MM.1S (cell line): ENCODE measurements around the gene ACO2.

Source experiments
- DNase-seq: peaks from one replicate; pipeline ENCODE4 v3.0.0-alpha.2; 2015
- H2AFZ ChIP-seq: fragments of 300-600 bp; sonication (generic); 2 replicates; pipeline ENCODE4 v1.6.0; 2016; ENCODE audit warnings: antibody characterized with exemption, low read length
- H3F3A ChIP-seq: fragments of 300-600 bp; sonication (generic); 2 replicates; pipeline ENCODE4 v1.6.1; 2016; ENCODE audit warnings: mild to moderate bottlenecking, antibody characterized with exemption, low read length, moderate library complexity, mixed read lengths; ENCODE audit not compliant: insufficient read depth
- H3K27ac ChIP-seq: fragments of 300-600 bp; sonication (generic); 2 replicates; pipeline ENCODE4 v1.5.1; 2016; ENCODE audit warnings: mild to moderate bottlenecking, low read length
- H3K27me3 ChIP-seq: fragments of 300-600 bp; sonication (generic); replicated peaks from 2 replicates; pipeline ENCODE4 v1.6.0; 2016; ENCODE audit warnings: low read length; ENCODE audit not compliant: insufficient read depth
- H3K36me3 ChIP-seq: fragments of 300-600 bp; sonication (generic); replicated peaks from 2 replicates; pipeline ENCODE4 v1.6.1; 2016; ENCODE audit warnings: mild to moderate bottlenecking, low read length, mixed read lengths; ENCODE audit not compliant: insufficient read depth
- H3K4me1 ChIP-seq: fragments of 300-600 bp; sonication (generic); 2 replicates; pipeline ENCODE4 v1.6.1; 2016; ENCODE audit warnings: low read length, mixed read lengths
- H3K4me2 ChIP-seq: fragments of 300-600 bp; sonication (generic); 2 replicates; pipeline ENCODE4 v1.6.0; 2016; ENCODE audit warnings: low read depth, low read length
- H3K4me3 ChIP-seq: fragments of 300-600 bp; sonication (generic); 2 replicates; pipeline ENCODE4 v1.5.1; 2016; ENCODE audit warnings: low read length, mixed read lengths
- H3K79me2 ChIP-seq: fragments of 300-600 bp; sonication (generic); 2 replicates; pipeline ENCODE4 v1.6.1; 2016; ENCODE audit warnings: mixed run types, low read length, mixed read lengths
- H3K9ac ChIP-seq: fragments of 300-600 bp; sonication (generic); 2 replicates; pipeline ENCODE4 v1.6.1; 2016; ENCODE audit warnings: low read length, mixed read lengths
- H3K9me2 ChIP-seq: fragments of 300-600 bp; sonication (generic); replicated peaks from 2 replicates; pipeline ENCODE4 v1.6.1; 2016; ENCODE audit warnings: mild to moderate bottlenecking, low read length, mixed read lengths; ENCODE audit not compliant: insufficient read depth
- H3K9me3 ChIP-seq: fragments of 300-600 bp; sonication (generic); replicated peaks from 2 replicates; pipeline ENCODE4 v1.6.1; 2016; ENCODE audit warnings: mild to moderate bottlenecking, low read length, mixed read lengths; ENCODE audit not compliant: insufficient read depth
- H4K20me1 ChIP-seq: fragments of 300-600 bp; sonication (generic); 2 replicates; pipeline ENCODE4 v1.6.1; 2016; ENCODE audit warnings: mild to moderate bottlenecking, low read length, moderate library complexity, mixed read lengths; ENCODE audit not compliant: insufficient read depth
- CTCF ChIP-seq: fragments of 300-600 bp; sonication (generic); IDR thresholded peaks from 2 replicates; pipeline ENCODE4 v1.5.1; 2016; ENCODE audit warnings: antibody characterized with exemption, low read length, mixed read lengths
- EZH2 ChIP-seq: fragments of 300-600 bp; sonication (generic); optimal IDR thresholded peaks from 2 replicates; pipeline ENCODE3; 2017; ENCODE audit warnings: low read depth, mild to moderate bottlenecking, antibody characterized with exemption, low read length, mixed read lengths
- EZH2phosphoT487 ChIP-seq: fragments of 300-600 bp; sonication (generic); IDR thresholded peaks from 2 replicates; pipeline ENCODE4 v1.6.1; 2018; ENCODE audit warnings: antibody characterized with exemption, low read length

The ACO2 gene

GRCh38 chr22:41491374-41492100, 22.6 kb downstream of the ACO2 start:
- no peaks in the 10 kb centered on the region for H3F3A ChIP-seq
- peaks cover 99% of the 10 kb centered on the region for H3K79me2 ChIP-seq
- H2AFZ ChIP-seq, result no peak overlapping the region
- TF ChIP-seq EZH2 (no peak), CTCF (no peak), EZH2phosphoT487 (no peak)
- no peak overlapping the region for H3K4me2 ChIP-seq
- peaks cover 31% of the 10 kb centered on the region for H4K20me1 ChIP-seq
- no peak for DNase-seq
- H3K9ac ChIP-seq, result no peak overlapping the region
- no peaks in the 10 kb centered on the region for H3K4me1 ChIP-seq
- no peak overlapping the region for H3K27ac ChIP-seq
- no peaks in the 10 kb centered on the region for H3K9me2 ChIP-seq
- H3K9me3 ChIP-seq, result no peaks in the 10 kb centered on the region
- H3K4me3 ChIP-seq, result no peak overlapping the region
- no peaks in the 10 kb centered on the region for H3K27me3 ChIP-seq
- no peaks in the 10 kb centered on the region; the same call in 1 of the 2 replicates for H3K36me3 ChIP-seq

- no peak for TF ChIP-seq CTCF
- DNase-seq, result no peak
- no peaks in the 10 kb centered on the region for H3K4me1 ChIP-seq
- H3K9me2 ChIP-seq, result no peaks in the 10 kb centered on the region
- H3K4me3 ChIP-seq, result no peak overlapping the region
- peaks cover 11% of the 10 kb centered on the region for H4K20me1 ChIP-seq
- no peak overlapping the region for H3K4me2 ChIP-seq
- H2AFZ ChIP-seq, result no peak overlapping the region
- no peak overlapping the region for H3K27ac ChIP-seq
- no peaks in the 10 kb centered on the region for H3K27me3 ChIP-seq
- H3K9me3 ChIP-seq, result no peaks in the 10 kb centered on the region
- peaks cover 2% of the 10 kb centered on the region for H3K36me3 ChIP-seq
- no peaks in the 10 kb centered on the region; the same call in 1 of the 2 replicates for H3F3A ChIP-seq
- H3K79me2 ChIP-seq, result peaks cover 90% of the 10 kb centered on the region
- H3K9ac ChIP-seq, result no peak overlapping the region
Measured at GRCh38 chr22:41498303-41498835, 29.5 kb downstream of the ACO2 start.

- Histone ChIP-seq H3K9me3 (no peaks in the 10 kb centered on the region), H4K20me1 (peaks cover 4% of the 10 kb centered on the region; the same call in 1 of the 2 replicates), H3K4me3 (no peak overlapping the region), H3K27ac (no peak overlapping the region), H3K9me2 (no peaks in the 10 kb centered on the region), H3K36me3 (peaks cover 2% of the 10 kb centered on the region), H2AFZ (no peak overlapping the region), H3K9ac (no peak overlapping the region), H3K4me1 (no peaks in the 10 kb centered on the region), H3K4me2 (no peak overlapping the region), H3F3A (no peaks in the 10 kb centered on the region; the same call in 1 of the 2 replicates), H3K79me2 (peaks cover 90% of the 10 kb centered on the region), H3K27me3 (no peaks in the 10 kb centered on the region)
- DNase-seq, result no peak
- TF ChIP-seq CTCF (no peak), EZH2phosphoT487 (no peak), EZH2 (no peak)
Measured at GRCh38 chr22:41499624-41500280, 30.8 kb downstream of the ACO2 start.
